ENCODE results near the gene ST3GAL6. TPM values are rescaled to one million over a fixed set of nuclear protein-coding genes. Genes with fewer than 3 reads are reported as not detected.

The ST3GAL6 gene
- total and polyA plus RNA-seq, 2 donors (not counting 1 experiment from before 2014, with no cell fraction given) = 0.58 TPM; not detected in 1

DNA sequence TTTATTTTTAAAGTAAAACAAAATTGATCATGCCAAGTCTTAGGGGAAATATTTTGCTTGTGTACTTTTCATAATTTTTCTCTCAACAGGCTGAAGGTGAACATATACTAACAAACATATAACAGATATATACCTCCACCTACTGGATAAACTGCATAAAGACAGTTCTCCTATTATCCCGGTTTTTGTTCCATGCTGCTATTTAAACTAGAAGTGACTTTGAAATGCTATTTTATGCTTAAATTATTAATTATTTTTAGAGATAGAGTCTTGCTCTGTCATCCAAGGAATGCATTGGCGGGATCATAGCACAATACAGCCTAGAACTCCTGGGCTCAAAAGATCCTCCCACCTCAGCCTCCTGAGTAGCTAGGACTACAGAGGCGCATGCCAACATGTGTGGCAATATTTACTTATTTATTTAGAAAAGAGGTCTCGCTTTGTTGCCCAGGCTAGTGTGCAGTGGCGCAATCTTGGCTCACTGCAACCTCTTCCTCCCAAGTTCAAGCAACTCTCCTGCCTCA is 49.8 kb downstream of the ST3GAL6 start:
- Histone ChIP-seq H3K27ac (ENCODE audit: low read length in 2 of 2) (no peak overlapping the region), H3K36me3 (replicated peaks in 1 of 2; ENCODE audit: control extremely low read depth in 1 of 2, control insufficient read depth in 1 of 2, extremely low read depth in 1 of 2, insufficient read depth in 2 of 2, low read length in 1 of 2) (no peaks in the 10 kb centered on the region), H3K27me3 (replicated peaks in 1 of 4; ENCODE audit: control extremely low read depth in 1 of 4, control insufficient read depth in 3 of 4, insufficient read depth in 4 of 4, low read length in 3 of 4) (no peaks in the 10 kb centered on the region), H4K20me1 (ENCODE audit: control insufficient read depth, insufficient read depth, low read length, poor library complexity, severe bottlenecking) (no peaks in the 10 kb centered on the region), H3K9me3 (ENCODE audit: control extremely low read depth in 1 of 3, control insufficient read depth in 2 of 3, insufficient read depth in 1 of 3, low read length in 2 of 3) (no peaks in the 10 kb centered on the region), H2AFZ (ENCODE audit: insufficient read depth, low read depth, low read length, poor library complexity, severe bottlenecking) (no peak overlapping the region), H3K4me1 (ENCODE audit: control insufficient read depth in 2 of 2, insufficient read depth in 2 of 2, low read length in 2 of 2) (no peaks in the 10 kb centered on the region), H3K4me3 (ENCODE audit: control extremely low read depth in 1 of 5, extremely low read depth in 1 of 5, insufficient read depth in 1 of 5, low read depth in 2 of 5, low read length in 4 of 5) (no peak overlapping the region), H3K79me2 (ENCODE audit: control insufficient read depth, insufficient read depth, low read length) (no peaks in the 10 kb centered on the region), H3K4me2 (replicated peaks; ENCODE audit: low read depth, low read length, poor library complexity, severe bottlenecking) (no peak overlapping the region), H3K9ac (ENCODE audit: low read length) (no peak overlapping the region)
- Mint-ChIP-seq H3K4me3 (no peak overlapping the region), H3K27ac (no peak overlapping the region), H3K9me3 (ENCODE audit: insufficient read depth) (no peaks in the 10 kb centered on the region), H3K27me3 (no peaks in the 10 kb centered on the region), H3K4me1 (no peaks in the 10 kb centered on the region)
- ATAC-seq (ENCODE audit: low read depth) = no peak
- ChIA-PET CTCF (interaction anchor here (1.0 to 2.4 kb wide), 4 partner anchors 208 to 217 kb away, joined by 3 to 9 read pairs (median 6); no protein-coding TSS in a partner anchor), POLR2A (no interaction called here)
- DNase-seq = no peak
- 100% methylated on average over 2 of the region's 5 CpGs for WGBS (ENCODE audit: insufficient coverage)
- intact Hi-C loops (cut with micrococcal nuclease) = loop anchor here (2.0 kb wide), 1 partner anchor 216 kb away; no protein-coding TSS in a partner anchor
- no peak for TF ChIP-seq EZH2 (IDR thresholded peaks at IDR 0.05; ENCODE audit: borderline replicate concordance, insufficient read depth, low read depth, low read length, poor library complexity, severe bottlenecking)
- TF ChIP-seq, protein P1, sequence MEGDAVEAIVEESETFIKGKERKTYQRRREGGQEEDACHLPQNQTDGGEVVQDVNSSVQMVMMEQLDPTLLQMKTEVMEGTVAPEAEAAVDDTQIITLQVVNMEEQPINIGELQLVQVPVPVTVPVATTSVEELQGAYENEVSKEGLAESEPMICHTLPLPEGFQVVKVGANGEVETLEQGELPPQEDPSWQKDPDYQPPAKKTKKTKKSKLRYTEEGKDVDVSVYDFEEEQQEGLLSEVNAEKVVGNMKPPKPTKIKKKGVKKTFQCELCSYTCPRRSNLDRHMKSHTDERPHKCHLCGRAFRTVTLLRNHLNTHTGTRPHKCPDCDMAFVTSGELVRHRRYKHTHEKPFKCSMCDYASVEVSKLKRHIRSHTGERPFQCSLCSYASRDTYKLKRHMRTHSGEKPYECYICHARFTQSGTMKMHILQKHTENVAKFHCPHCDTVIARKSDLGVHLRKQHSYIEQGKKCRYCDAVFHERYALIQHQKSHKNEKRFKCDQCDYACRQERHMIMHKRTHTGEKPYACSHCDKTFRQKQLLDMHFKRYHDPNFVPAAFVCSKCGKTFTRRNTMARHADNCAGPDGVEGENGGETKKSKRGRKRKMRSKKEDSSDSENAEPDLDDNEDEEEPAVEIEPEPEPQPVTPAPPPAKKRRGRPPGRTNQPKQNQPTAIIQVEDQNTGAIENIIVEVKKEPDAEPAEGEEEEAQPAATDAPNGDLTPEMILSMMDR (IDR thresholded peaks at IDR 0.05) = peak; percentile 59

DNA sequence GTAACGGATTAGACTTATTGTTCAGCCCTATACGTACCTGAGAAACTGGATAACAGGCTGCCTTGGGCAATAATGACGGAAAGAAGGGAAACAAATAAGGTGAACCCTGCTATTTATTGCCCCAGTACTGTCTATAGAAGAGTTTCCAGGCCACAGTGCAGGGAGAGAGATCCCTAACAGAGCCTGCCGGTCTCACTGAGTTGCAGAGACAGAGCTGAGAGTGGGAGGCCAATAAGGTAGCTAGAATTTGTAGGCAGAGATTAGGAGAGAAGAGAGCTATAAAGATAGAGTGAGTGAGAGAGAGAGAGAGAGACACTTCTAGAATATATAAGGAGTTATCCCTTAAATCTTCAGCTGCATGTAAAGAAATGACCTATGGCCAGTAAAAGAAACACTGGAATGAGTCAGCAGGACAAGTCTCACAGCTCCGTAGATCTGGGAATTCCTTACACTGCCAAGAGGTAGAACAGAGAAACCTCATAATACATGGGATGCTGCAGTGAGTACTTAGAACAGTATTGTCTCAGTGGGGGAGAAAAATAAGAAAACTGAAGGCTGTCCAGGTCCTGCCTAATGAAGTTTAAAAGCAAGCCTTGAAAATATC is 51.8 kb downstream of the ST3GAL6 start:
- Histone ChIP-seq H3K27ac (ENCODE audit: low read length in 2 of 2) (no peak overlapping the region), H3K36me3 (replicated peaks in 1 of 2; ENCODE audit: control extremely low read depth in 1 of 2, control insufficient read depth in 1 of 2, extremely low read depth in 1 of 2, insufficient read depth in 2 of 2, low read length in 1 of 2) (no peaks in the 10 kb centered on the region), H3K4me1 (ENCODE audit: control insufficient read depth in 2 of 2, insufficient read depth in 2 of 2, low read length in 2 of 2) (no peaks in the 10 kb centered on the region), H3K9me3 (ENCODE audit: control extremely low read depth in 1 of 3, control insufficient read depth in 2 of 3, insufficient read depth in 1 of 3, low read length in 2 of 3) (no peaks in the 10 kb centered on the region), H3K27me3 (replicated peaks in 1 of 4; ENCODE audit: control extremely low read depth in 1 of 4, control insufficient read depth in 3 of 4, insufficient read depth in 4 of 4, low read length in 3 of 4) (no peaks in the 10 kb centered on the region), H3K4me2 (replicated peaks; ENCODE audit: low read depth, low read length, poor library complexity, severe bottlenecking) (no peak overlapping the region), H3K79me2 (ENCODE audit: control insufficient read depth, insufficient read depth, low read length) (no peaks in the 10 kb centered on the region), H3K9ac (ENCODE audit: low read length) (no peak overlapping the region), H4K20me1 (ENCODE audit: control insufficient read depth, insufficient read depth, low read length, poor library complexity, severe bottlenecking) (no peaks in the 10 kb centered on the region), H2AFZ (ENCODE audit: insufficient read depth, low read depth, low read length, poor library complexity, severe bottlenecking) (no peak overlapping the region), H3K4me3 (ENCODE audit: control extremely low read depth in 1 of 5, extremely low read depth in 1 of 5, insufficient read depth in 1 of 5, low read depth in 2 of 5, low read length in 4 of 5) (no peak overlapping the region)
- 100% methylated on average over 3 of the region's 5 CpGs for WGBS (ENCODE audit: insufficient coverage)
- Mint-ChIP-seq H3K4me1 (no peaks in the 10 kb centered on the region), H3K4me3 (no peak overlapping the region), H3K9me3 (ENCODE audit: insufficient read depth) (no peaks in the 10 kb centered on the region), H3K27me3 (no peaks in the 10 kb centered on the region), H3K27ac (no peak overlapping the region)
- TF ChIP-seq EZH2 (IDR thresholded peaks at IDR 0.05; ENCODE audit: borderline replicate concordance, insufficient read depth, low read depth, low read length, poor library complexity, severe bottlenecking) = no peak
- TF ChIP-seq, protein P1 (IDR thresholded peaks at IDR 0.05) = no peak
- ChIA-PET POLR2A (no interaction called here), CTCF (interaction anchor here (0.7 to 2.6 kb wide), 8 partner anchors 10 to 1072 kb away, joined by 3 to 19 read pairs (median 4); no protein-coding TSS in a partner anchor)
- no peak for DNase-seq
- ATAC-seq (ENCODE audit: low read depth) = no peak
- intact Hi-C loops (cut with micrococcal nuclease) = loop anchor here (5.0 kb wide), 2 partner anchors 872 to 992 kb away; no protein-coding TSS in a partner anchor
